SIG-M5 (cell line): Measurements from ENCODE around the gene UVSSA.
"Not testable (repeated sequence)": the region's sequence is repeated elsewhere in the genome, so short reads cannot be mapped to it uniquely, and the experiment has no call there.

Experiments used
- DNase-seq: peaks from one replicate; lab custom pipeline; 2025; lab: John Stamatoyannopoulos, UW

The UVSSA gene

DNA sequence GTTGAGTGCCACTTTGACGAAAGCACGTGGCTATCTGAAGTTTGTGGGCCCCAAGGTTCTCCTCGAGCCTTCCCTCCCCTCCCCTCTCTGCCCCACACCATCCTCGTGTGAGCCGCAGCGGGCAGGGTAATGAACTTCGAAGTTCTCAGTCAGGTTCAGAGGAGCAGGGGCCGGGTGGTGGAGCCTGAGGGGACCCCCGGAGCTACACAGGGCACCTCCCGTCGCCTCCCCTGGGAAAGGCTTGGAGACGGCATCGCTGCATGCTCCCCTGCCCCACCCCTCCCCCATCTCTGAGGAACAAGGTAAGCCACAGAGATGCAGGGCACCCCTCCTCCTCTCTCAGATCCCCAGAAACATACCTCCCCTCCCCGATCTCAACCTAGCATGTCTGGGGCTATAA is 62.1 kb downstream of the UVSSA start:
- no peak for DNase-seq

DNA sequence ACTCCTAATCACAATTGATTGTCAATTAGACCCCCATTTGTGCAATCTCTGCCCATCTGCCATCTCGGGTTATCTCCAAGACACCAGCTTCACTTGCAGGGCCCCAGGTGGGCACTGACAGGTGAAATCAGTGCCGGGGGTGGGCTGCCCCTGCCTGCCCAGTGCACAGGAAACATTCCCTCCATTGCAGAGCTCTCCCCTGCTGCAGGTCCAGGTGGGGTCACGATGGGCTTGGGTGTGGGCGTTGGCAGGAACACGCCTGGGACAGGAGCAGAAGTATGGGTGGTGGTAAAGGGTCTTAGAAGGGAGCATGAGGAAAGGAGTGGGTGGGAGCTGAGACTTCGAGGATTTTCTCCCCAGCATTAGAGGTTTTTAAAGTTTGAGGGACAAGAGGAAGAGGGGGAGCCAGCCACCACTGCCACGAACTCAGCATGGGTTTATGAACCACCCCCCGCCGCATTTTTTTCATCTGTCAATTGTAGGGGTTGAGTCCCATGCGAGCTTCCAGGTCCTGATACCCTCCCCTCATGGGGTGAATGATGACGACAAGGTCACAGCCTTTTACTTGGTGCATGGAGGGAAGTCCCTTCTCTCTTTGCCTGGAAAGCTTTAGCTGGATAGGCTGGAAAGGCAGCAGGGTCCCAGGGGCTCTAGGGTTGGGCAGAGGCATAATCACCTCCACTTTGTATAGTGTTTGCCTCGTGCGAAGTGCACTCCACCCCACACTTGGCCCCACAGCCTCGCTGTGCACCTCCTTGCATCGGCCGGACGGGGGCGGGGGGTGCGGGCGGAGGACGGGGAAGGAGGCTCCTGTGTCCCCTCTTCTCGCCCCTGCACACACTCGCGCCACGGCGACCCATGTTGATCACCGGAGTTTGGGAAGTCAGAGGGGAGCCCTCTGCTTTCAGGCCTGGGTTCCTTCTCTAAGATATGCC is 62.8 kb downstream of the UVSSA start:
- DNase-seq, result no peak

DNA sequence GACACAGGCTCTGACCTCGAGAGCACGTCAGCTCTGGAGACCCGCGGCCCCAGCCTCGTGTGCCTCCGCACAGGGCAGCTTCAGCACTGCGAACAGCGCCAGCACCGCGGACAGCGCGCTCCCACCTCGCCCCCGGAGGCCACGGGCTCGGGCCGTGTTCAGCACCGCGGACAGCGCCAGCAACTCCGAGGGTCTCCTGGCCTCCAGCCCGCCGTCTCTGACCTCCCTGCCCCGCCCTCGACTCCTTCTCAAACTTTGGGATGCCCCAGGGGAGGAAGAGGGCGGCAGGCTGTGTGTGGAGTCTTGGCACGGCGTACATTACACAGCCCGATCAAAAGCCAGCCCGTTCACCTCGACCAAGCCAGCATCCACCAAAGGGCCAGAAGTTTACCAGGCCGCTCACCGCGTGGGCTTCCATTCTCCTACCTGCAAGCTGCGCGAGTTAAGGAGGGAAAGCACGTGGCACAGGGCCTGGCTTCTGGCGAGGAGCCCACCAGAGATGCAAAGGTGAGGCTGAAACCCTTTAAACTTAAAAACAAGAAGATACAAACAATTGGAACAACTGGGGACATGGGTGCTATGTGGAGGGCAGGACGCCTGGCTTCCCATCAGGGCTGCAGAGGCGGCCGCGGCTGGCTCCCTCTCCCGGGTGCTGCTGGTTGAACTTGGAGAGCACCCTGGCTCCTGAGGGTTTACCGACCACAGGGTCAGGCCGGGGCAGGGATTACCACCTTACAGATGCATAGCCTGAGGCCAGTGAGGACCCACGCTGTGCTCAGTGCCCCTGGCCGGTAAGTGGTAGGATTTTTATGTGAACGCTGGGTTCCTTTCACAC is 63.7 kb downstream of the UVSSA start:
- no peak for DNase-seq

GRCh38 chr4:1411436-1412375 is 64.7 kb downstream of the UVSSA start:
- no peak for DNase-seq

DNA sequence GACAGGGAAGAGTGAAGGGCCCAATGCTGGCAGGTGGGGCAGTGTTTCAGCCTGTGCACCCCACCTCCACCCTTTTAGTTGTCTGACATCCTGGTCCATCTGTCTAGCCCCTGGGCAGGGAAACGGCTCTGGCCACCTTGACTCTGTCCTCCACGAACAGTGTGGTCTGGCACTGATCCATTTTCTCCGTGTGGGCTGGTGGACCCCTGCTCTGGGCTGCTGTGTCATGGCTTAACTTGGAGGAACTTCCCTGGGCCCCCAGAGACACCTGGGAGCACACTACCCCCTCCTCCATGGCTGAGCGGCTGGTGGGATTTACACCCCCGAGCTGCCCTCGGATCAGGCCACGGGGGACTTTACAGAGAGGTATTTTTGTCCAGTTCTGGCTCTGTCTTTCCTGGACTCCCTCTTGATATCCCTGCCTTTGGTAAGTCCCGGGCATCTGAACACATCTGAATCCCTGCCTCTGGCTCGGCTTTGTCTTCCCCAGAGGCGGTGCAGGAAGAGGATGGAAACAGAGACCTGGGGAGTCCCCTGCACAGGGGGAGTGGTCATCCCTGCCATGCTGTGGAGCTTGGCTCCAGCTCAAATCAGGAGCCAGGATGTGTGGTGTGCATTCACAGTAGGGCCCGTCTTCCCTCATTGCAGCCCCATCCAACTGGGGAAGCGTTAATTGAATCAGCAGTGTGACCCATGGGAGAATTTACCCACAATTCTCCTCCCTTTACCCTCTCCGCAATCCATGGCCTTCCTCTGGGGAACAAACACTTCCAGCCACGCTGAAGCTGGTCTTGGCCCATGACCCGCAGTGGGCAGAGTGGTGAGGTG is 65.6 kb downstream of the UVSSA start:
- DNase-seq, result no peak

DNA sequence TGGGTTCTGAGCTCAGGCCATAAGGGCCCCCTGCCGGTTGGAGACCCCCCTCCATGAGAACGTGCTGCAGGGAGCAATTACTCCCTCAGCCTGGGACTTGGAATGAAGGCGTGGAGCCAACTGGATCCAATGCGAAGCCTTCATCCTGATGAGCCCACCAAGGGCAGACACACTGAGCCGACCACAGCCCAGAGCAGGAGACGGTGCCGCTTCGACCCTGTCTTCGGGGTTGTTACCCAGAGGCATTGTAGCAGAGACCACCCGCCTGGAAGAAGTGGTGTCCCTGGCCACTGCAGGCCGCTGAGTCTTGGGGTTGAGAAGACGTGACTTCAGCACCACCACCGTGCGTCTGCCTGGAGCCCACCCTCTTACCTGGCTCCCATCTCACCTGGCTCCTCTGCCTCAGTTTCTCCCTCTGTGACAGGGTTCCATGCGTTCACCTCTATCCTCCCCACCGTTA is 66.2 kb downstream of the UVSSA start:
- no peak for DNase-seq

DNA sequence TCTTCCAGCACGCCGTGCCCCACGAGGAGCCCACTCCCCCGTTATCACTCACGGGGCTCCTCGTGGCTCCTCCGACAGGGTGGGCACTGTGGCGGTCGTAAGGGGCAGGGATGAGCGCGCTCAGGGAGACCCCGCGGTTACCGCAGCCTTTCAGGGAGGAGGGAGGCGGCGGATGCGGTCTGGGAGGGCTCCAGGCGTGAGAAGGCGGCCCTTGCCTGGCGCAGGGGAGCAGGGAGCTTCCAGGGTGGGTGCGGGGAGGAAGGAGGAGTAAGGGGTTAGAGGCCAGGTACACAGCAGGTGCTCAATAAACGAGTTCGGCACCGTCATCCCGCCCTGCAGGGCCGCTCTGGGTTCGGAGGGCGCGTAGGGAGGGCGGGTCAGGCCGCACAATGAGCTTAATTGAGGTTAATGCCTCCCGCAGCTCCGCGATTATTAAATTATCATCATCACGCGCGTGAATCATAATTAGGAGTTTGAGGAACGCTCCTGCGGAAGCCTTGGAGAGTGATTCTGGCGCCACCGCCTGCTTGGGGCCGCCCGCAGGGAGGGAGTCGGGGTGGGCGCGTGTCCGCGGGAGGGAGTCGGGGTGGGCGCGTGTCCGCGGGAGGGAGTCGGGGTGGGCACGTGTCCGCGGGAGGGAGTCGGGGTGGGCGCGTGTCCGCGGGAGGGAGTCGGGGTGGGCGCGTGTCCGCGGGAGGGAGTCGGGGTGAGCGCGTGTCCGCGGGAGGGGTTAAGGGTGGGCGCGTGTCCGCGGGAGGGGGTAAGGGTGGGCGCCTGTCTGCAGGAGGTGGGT is 66.9 kb downstream of the UVSSA start:
- no peak for DNase-seq

DNA sequence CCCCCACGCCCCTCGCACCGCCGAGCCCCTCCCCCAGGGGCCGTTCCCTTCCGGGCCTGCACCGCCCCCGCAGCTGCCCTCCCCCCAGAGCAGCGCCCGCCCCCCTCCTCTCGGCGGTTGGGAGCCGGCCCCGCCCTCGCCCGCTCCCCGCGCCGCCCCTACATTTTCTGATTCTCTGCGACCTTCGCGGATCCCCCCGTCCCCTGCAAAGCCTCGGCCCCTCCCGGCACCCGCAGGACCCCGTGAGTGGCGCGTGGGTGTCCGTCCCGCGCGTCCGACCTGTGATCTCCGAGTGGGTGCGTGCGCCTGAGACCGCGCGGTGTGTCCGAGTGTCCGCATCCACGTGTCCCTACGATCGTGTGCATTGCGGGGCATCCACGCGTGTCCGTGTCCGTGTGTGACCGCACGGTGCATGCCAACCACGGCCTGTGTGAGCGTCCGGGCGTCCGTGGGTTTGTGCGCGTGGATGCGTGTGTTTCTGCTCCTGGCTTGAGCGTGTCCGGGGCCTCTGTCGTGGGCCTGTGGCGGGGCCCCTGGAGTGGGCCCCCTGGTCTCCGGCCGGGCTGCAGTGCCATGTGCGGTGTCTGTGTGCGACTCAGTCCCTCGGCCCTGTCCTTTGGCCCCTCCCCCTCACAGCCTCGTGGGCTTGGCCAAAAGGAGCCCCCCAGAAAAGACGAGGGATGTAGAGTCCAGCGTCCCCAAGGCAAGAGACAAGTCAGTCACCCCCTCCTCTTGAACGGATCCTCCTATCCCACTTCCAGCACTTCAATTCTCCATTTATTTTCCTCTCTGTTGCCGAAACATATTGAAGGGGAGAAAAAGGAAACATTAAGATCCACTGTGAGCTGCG is 68.0 kb downstream of the UVSSA start:
- DNase-seq, result no peak

DNA sequence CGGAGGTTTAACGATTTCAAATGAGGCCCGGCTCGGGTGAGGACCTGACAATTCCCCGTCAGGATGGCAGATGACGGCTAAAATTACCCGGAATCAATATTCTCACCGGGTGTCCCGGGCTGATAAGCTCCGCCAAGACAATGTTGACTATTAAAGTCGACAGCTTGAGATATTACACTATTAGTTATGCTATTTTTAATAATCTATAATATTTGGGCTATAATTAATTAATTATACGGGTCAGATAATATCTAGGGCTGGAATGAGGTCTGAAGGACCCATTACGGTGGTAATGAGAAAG is 68.6 kb downstream of the UVSSA start:
- no peak for DNase-seq

DNA sequence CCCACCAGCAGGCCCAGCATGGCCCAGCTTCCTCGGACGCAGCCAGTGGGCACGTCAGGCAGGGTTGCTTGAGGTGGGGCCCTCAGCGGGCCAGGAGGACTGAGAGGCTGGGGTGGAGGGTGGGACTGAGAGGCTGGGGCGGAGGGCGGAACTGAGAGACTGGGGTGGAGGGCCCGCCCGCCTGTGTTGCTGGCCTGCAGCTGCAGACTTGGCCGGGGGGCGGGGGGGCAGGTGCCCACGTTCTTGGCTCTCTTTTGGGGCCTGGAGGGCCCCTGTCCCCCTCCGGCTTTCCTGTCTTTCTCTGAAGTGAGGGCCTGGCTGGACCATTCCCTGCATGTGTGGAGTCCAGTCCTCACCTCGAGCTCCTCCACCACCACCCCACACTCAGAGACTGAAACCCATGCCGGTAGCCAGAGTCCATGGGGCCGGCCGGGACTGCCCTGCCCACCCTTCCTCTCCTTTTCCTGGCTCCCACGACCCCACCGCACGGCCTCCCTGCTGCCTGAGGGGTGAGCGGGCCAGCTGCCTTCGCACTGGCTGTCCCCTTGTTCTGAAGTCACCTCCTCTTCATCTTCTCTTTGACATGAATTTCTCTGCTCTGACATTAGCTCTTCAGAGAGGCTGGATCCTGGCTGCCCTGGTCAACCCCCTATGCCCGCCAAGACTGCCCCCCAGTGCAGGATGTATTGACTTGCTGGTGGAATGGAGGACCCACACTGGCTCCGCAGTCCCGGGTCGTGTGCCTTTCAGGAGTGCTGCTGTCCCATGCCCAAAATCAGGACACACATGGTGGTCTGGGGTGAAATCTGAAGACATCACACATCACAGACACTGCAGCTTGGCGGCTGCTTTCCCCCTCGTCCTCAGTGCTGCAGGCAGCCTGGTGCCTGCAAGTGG is 69.3 kb downstream of the UVSSA start:
- no peak for DNase-seq

GRCh38 chr4:1416948-1417260 is 69.9 kb downstream of the UVSSA start:
- no peak for DNase-seq

DNA sequence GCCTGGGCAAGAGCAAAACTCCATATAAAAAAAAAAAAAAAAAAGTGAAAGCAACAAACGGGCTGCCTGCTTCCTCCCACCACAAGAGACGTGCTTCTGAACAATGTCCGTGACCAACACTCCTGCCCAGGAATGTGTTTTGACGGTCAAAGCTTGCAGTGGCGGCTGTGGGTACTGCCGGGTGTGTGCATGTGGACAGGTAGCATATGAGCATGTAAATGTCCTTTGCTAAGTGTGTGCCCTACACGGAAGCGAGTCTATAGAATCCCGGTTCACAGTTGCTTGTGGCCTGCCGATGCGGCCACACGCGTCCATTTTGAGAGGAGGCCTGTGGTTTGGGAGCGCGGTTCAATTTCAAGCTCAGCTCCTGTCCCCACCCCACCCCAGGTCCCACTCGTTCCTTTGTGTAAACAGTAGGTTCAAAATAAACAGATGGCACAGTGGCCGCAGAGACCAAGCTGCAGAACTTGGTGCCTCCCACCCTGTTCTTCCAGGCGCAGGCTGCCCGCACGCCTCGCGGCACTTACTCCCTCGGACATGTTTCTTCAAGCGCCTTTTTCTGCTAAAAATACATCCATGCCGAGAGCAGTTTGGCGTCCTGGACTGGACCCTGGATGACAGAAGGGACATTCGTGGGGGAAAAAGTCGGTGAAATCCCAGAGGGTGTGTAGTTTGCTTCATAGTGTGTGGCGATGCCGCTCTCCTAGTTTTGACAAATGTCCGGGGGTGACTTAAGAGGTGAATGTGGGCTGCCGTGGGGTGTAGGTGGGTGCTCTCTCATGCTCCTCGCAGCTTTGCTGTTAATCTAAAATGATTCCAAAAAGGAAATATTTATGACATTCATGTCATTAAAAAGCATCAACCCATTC is 70.7 kb downstream of the UVSSA start:
- DNase-seq, result no peak

GRCh38 chr4:1418494-1419285 is 71.7 kb downstream of the UVSSA start:
- DNase-seq, result no peak

- no peak for DNase-seq
These were observed 72.7 kb downstream of the UVSSA start for GRCh38 chr4:1419708-1420107.

DNA sequence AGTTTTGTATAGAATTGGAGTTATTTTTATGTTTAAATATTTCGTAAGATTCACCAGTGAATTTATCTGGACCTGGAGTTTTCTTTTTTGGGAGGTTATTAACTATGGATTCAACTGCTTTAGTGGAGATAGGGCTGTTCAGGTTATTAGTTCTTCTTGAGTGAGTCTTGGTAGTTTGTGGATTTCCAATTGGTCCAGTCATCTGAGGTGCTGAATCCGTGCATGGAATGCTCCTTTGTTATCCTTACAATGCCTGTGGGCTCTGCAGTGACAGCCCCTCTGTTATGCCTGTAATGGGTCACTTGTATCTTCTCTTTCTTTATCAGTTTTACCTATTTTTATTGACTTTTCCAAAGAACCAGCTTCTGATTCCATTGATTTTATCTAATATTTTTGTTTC is 74.6 kb downstream of the UVSSA start:
- DNase-seq, result no peak

DNA sequence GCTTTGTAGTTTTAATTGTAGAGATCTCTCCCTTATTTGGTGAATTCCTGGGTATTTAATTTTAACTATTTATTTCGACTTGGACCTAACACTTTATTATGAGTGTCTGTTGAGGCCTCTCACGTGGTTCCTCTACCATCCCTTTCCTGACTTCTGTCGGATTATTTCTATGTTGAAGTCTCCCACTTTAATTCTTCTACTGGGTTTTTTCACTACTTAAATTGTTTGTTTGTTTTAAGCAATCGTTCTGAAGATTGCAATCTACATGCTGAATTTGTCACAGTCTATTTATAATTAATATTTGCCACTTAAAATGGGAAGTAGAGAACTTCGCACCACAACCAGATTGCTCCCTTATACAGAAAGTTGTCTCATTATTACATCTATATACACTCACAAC is 80.0 kb downstream of the UVSSA start:
- no peak for DNase-seq

DNA sequence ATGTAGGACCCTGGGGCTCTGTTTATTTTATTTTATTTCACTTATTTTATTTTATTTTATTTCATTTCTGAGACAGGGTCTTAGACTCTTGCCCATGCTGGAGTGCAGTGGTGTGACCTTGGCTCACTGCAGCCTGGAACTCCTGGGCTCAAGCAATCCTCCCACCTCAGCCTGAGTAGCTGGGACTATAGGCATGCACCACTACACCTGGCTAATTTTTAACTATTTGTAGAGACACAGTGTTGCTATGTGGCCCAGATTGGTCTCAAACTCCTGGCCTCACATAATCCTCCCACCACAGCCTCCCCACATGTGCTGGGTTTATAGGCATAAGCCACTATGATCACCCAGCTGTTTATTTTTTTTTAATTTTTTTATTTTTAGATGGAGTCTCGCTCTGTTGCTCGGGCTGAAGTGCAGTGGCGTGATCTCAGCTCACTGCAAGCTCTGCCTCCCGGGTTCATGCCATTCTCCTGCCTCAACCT is 96.7 kb downstream of the UVSSA start:
- DNase-seq, result not testable (repeated sequence)
